Measurements from ENCODE around the gene OXGR1. TPM values are rescaled to one million over a fixed set of nuclear protein-coding genes. Genes with fewer than 3 reads are reported as not detected.
A peak's percentile ranks its signal among the peaks of the same experiment; 100 is the strongest.

Gene OXGR1
- total and polyA plus RNA-seq, 10 of the 15 experiments (the other 5 are each of a cell fraction or from before 2014, with no cell fraction given), result 0.05 TPM; not detected in 9

DNA sequence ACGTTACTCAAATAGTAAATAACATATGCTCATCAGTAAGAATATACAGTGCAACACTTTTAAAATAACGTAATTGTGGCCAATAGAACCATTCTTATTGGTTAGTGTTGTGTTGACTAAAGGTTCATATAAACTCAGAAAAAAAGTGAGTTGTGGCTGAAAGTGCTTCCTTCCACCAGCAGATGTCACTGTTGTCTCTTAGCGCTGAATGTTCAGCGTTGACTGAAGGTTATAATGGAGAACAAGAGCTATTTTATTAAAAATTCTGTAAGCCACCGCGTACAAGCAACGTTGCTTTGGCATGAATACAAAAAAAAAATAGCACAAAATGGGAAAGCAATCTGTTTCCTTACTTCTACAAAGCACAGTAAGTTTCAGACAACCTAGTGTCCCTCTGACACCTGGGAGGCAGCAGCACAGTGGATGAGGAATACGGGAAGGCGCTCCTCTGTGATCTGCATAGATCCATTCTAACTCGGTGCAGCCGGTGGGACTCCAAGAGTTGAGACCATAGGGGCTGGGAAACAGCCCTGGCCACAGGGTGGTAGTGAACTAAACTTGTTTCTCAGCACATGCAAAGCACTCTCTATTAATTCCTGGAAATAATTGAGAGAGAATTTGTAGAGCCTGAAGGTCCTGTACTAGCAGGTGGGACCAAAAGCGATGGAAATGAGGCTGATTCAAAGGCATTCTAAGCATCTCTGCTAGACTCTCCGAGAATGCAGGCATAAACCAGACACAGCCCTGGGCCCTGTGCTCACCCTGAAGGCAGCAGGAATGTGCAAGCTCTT, 23.9 kb upstream of the OXGR1 start:
- H3K36me3 ChIP-seq (ENCODE audit: control insufficient read depth in 2 of 2, insufficient read depth in 2 of 2, low read length in 1 of 2), result no peaks in the 10 kb centered on the region
- H2AFZ ChIP-seq (ENCODE audit: control insufficient read depth, low read depth, low read length), result no peak overlapping the region
- peaks cover 0 to 6% of the 10 kb centered on the region in 2 experiments; a peak in 2 of 4 replicates for H3K27me3 ChIP-seq (replicated peaks in 1 of 2; ENCODE audit: control insufficient read depth in 2 of 2, insufficient read depth in 2 of 2, low read length in 1 of 2)
- in situ Hi-C loops (cut with MboI), result no loop called here
- no peak for DNase-seq (ENCODE audit: low read depth, low spot score)
- no TSS peak for BruUV-seq (replicated peaks)
- H3K4me2 ChIP-seq (ENCODE audit: control insufficient read depth, insufficient read depth), result no peak overlapping the region
- POLR2A ChIA-PET, result no interaction called here
- TF ChIP-seq MYC (IDR thresholded peaks at IDR 0.05; ENCODE audit: insufficient read depth, insufficient read length, insufficient replicate concordance, low read length, severe bottlenecking), result no peak
- no peak for TF ChIP-seq RFX5 (IDR thresholded peaks at IDR 0.05; ENCODE audit: low read depth, low read length)
- TF ChIP-seq, protein P1, sequence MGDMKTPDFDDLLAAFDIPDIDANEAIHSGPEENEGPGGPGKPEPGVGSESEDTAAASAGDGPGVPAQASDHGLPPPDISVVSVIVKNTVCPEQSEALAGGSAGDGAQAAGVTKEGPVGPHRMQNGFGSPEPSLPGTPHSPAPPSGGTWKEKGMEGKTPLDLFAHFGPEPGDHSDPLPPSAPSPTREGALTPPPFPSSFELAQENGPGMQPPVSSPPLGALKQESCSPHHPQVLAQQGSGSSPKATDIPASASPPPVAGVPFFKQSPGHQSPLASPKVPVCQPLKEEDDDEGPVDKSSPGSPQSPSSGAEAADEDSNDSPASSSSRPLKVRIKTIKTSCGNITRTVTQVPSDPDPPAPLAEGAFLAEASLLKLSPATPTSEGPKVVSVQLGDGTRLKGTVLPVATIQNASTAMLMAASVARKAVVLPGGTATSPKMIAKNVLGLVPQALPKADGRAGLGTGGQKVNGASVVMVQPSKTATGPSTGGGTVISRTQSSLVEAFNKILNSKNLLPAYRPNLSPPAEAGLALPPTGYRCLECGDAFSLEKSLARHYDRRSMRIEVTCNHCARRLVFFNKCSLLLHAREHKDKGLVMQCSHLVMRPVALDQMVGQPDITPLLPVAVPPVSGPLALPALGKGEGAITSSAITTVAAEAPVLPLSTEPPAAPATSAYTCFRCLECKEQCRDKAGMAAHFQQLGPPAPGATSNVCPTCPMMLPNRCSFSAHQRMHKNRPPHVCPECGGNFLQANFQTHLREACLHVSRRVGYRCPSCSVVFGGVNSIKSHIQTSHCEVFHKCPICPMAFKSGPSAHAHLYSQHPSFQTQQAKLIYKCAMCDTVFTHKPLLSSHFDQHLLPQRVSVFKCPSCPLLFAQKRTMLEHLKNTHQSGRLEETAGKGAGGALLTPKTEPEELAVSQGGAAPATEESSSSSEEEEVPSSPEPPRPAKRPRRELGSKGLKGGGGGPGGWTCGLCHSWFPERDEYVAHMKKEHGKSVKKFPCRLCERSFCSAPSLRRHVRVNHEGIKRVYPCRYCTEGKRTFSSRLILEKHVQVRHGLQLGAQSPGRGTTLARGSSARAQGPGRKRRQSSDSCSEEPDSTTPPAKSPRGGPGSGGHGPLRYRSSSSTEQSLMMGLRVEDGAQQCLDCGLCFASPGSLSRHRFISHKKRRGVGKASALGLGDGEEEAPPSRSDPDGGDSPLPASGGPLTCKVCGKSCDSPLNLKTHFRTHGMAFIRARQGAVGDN (IDR thresholded peaks at IDR 0.05), result no peak
- TF ChIP-seq, protein P2, sequence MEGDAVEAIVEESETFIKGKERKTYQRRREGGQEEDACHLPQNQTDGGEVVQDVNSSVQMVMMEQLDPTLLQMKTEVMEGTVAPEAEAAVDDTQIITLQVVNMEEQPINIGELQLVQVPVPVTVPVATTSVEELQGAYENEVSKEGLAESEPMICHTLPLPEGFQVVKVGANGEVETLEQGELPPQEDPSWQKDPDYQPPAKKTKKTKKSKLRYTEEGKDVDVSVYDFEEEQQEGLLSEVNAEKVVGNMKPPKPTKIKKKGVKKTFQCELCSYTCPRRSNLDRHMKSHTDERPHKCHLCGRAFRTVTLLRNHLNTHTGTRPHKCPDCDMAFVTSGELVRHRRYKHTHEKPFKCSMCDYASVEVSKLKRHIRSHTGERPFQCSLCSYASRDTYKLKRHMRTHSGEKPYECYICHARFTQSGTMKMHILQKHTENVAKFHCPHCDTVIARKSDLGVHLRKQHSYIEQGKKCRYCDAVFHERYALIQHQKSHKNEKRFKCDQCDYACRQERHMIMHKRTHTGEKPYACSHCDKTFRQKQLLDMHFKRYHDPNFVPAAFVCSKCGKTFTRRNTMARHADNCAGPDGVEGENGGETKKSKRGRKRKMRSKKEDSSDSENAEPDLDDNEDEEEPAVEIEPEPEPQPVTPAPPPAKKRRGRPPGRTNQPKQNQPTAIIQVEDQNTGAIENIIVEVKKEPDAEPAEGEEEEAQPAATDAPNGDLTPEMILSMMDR (IDR thresholded peaks at IDR 0.05 in 2 of 3, conservative IDR thresholded peaks at IDR 0.05 in 1 of 3; ENCODE audit: control insufficient read depth in 2 of 3, extremely low read depth in 1 of 3, insufficient read depth in 1 of 3, low read depth in 3 of 3, low read length in 3 of 3), result peak; percentile 78 to 88 (median 80)
- TF ChIP-seq ZNF384 (IDR thresholded peaks at IDR 0.05; ENCODE audit: borderline replicate concordance, low read depth, low read length), result no peak
- peak; percentile 19; the same call in 1 of the 2 replicates for TF ChIP-seq RUNX3 (IDR thresholded peaks at IDR 0.05; ENCODE audit: low read length)
- peak; percentile 61; the same call in 1 of the 2 replicates for TF ChIP-seq SMC3 (IDR thresholded peaks at IDR 0.05; ENCODE audit: borderline replicate concordance, low read length)
- peak; percentile 66 for TF ChIP-seq RAD21 (IDR thresholded peaks at IDR 0.05; ENCODE audit: insufficient read depth, low read depth, low read length)
- peak; percentile 99 for FAIRE-seq
- WGBS (ENCODE audit: insufficient coverage, insufficient replicate concordance, low lambda C conversion rate, missing lambda C conversion rate), result 18% methylated on average over 13 of the region's 13 CpGs
- H3K9me3 ChIP-seq (replicated peaks; ENCODE audit: control insufficient read depth, insufficient read depth, low read length), result no peaks in the 10 kb centered on the region
- ATAC-seq, result peak; percentile 87
- H3K27ac ChIP-seq (ENCODE audit: control insufficient read depth, insufficient read depth), result no peak overlapping the region
- H3K4me1 ChIP-seq (ENCODE audit: control insufficient read depth, insufficient read depth, low read length), result no peaks in the 10 kb centered on the region
- intact Hi-C loops (cut with micrococcal nuclease; ENCODE audit: unreplicated experiment), result loop anchor here (2.0 to 10.0 kb wide), 3 partner anchors 324 to 787 kb away; no protein-coding TSS in a partner anchor
- SMC1A ChIA-PET (ENCODE audit: uncharacterized antibody, unreplicated experiment), result interaction anchor here (1.0 to 2.6 kb wide), 5 partner anchors 10 to 340 kb away, joined by 3 to 5 read pairs (median 3); no protein-coding TSS in a partner anchor
- no peaks in the 10 kb centered on the region for H3K79me2 ChIP-seq (ENCODE audit: control insufficient read depth, insufficient read depth, low read length)
- H3K4me3 ChIP-seq, result no peak overlapping the region
- CTCF ChIA-PET, result interaction anchor here (0.6 to 2.3 kb wide), 18 partner anchors 9 to 838 kb away, joined by 3 to 9 read pairs (median 3); no protein-coding TSS in a partner anchor
- RAD21 ChIA-PET (ENCODE audit: unreplicated experiment), result interaction anchor here (0.7 to 1.3 kb wide), 2 partner anchors 91 to 324 kb away, joined by 3 read pairs; no protein-coding TSS in a partner anchor
- H4K20me1 ChIP-seq (ENCODE audit: control insufficient read depth, insufficient read depth), result no peaks in the 10 kb centered on the region
- no peak overlapping the region for H3K9ac ChIP-seq (ENCODE audit: control insufficient read depth, insufficient read depth, low read length)
